HepG2 (cell line): ENCODE measurements around the gene ETFA. TPM values are rescaled to one million over a fixed set of nuclear protein-coding genes. Genes with fewer than 3 reads are reported as not detected.

Experiments used
- ATF2 ChIP-seq: sonication (generic); formaldehyde crosslinking; IDR thresholded peaks from 2 replicates; pipeline ENCODE4 v1.4.0; 2020; ENCODE audit warnings: missing genetic modification reagents
- BRCA1 ChIP-seq: sonication (generic); formaldehyde crosslinking; IDR thresholded peaks from 2 replicates; pipeline ENCODE4 v1.4.0; 2020; ENCODE audit warnings: missing genetic modification reagents
- BRD4 ChIP-seq: sonication (generic); formaldehyde crosslinking; IDR thresholded peaks from 2 replicates; pipeline ENCODE4 v1.4.0; 2020; ENCODE audit warnings: missing genetic modification reagents
- EZH2 ChIP-seq: conservative IDR thresholded peaks from 2 replicates; pipeline ENCODE4 v1.6.1; 2012; ENCODE audit warnings: mild to moderate bottlenecking, low read depth, low read length, moderate library complexity
- KDM1A ChIP-seq: IDR thresholded peaks from 2 replicates; pipeline ENCODE4 v1.6.1; 2016; ENCODE audit warnings: missing compliant biosample characterization
- MYC ChIP-seq: sonication (generic); formaldehyde crosslinking; IDR thresholded peaks from 2 replicates; pipeline ENCODE4 v1.9.0; 2021; ENCODE audit warnings: missing genetic modification reagents, borderline replicate concordance
- NFE2 ChIP-seq: sonication (generic); formaldehyde crosslinking; IDR thresholded peaks from 2 replicates; pipeline ENCODE4 v1.4.0; 2020; ENCODE audit warnings: missing genetic modification reagents
- PAXIP1 ChIP-seq: sonication (generic); formaldehyde crosslinking; conservative IDR thresholded peaks from 2 replicates; pipeline ENCODE4 v1.4.0; 2020; ENCODE audit warnings: mild to moderate bottlenecking, missing genetic modification reagents, moderate library complexity
- RBFOX2 ChIP-seq: fragments of 200-400 bp; formaldehyde crosslinking; IDR thresholded peaks from 2 replicates; pipeline ENCODE4 v1.6.1; 2017; ENCODE audit warnings: low read depth, mild to moderate bottlenecking, low read length
- SIX1 ChIP-seq: sonication (generic); formaldehyde crosslinking; IDR thresholded peaks from 2 replicates; pipeline ENCODE4 v1.4.0; 2020; ENCODE audit warnings: missing genetic modification reagents, borderline replicate concordance
- SMARCE1 ChIP-seq: fragments of 450-650 bp; IDR thresholded peaks from 2 replicates; pipeline ENCODE4 v1.6.1; 2017; ENCODE audit warnings: borderline replicate concordance
- ZBTB37 ChIP-seq: sonication (generic); formaldehyde crosslinking; IDR thresholded peaks from 2 replicates; pipeline ENCODE4 v1.4.0; 2020; ENCODE audit warnings: mild to moderate bottlenecking, missing genetic modification reagents
- ZBTB7B ChIP-seq: sonication (generic); formaldehyde crosslinking; IDR thresholded peaks from 2 replicates; pipeline ENCODE4 v1.4.0; 2020; ENCODE audit warnings: missing genetic modification reagents
- ZNF101 ChIP-seq: sonication (generic); formaldehyde crosslinking; IDR thresholded peaks from 2 replicates; pipeline ENCODE4 v1.4.0; 2020; ENCODE audit warnings: mild to moderate bottlenecking, low read depth, missing genetic modification reagents, borderline replicate concordance
- ZNF501 ChIP-seq: sonication (generic); formaldehyde crosslinking; IDR thresholded peaks from 2 replicates; pipeline ENCODE4 v1.5.1; 2020; ENCODE audit warnings: mild to moderate bottlenecking, moderate library complexity, missing genetic modification reagents
- ZNF530 ChIP-seq: sonication (generic); formaldehyde crosslinking; IDR thresholded peaks from 2 replicates; pipeline ENCODE4 v1.5.0; 2020; ENCODE audit warnings: low read depth, mild to moderate bottlenecking, missing genetic modification reagents
- ZNF674 ChIP-seq: sonication (generic); formaldehyde crosslinking; IDR thresholded peaks from 2 replicates; pipeline ENCODE4 v1.5.0; 2020; ENCODE audit warnings: low read depth, mild to moderate bottlenecking, missing genetic modification reagents
- polyA plus RNA-seq, 8 experiments: library from polyadenylated mRNA; depleted of rRNA in 3 of 8; stranded (reverse) in 7 of 8; unstranded in 1 of 8; fragments of >200 nt; fragmentation: Illumina TruSeq in 4 of 8; extraction: Trizol in 4 of 8; gene quantifications; 2 replicates each; pipeline versions ENCODE4 v1.2.1 to v1.2.3, GENCODE V29; 2011 to 2016; ENCODE audit warnings: low read depth in 4 of 8, missing spikeins in 1 of 8, mixed read lengths in 1 of 8; ENCODE audit not compliant: insufficient read depth in 1 of 8
- total RNA-seq, 5 experiments: library from RNA; depleted of rRNA; stranded (reverse); fragments of >200 nt; fragmentation: Illumina TruSeq; extraction: Trizol; gene quantifications; 2 replicates each; pipeline ENCODE4 v1.2.3, GENCODE V29; 2016; ENCODE audit warnings: low read depth in 1 of 5
- TF ChIP-seq, protein P1 (sequence below): sonication (generic); formaldehyde crosslinking; IDR thresholded peaks from 2 replicates; pipeline ENCODE4 v1.5.0; 2020; ENCODE audit warnings: mild to moderate bottlenecking, low read depth, missing genetic modification reagents, borderline replicate concordance
- TF ChIP-seq, protein P2 (sequence below): sonication (generic); formaldehyde crosslinking; IDR thresholded peaks from 2 replicates; pipeline ENCODE4 v1.8.0; 2022; ENCODE audit warnings: mild to moderate bottlenecking, missing genetic modification reagents

Gene ETFA
- total and polyA plus RNA-seq, 2 of the 13 experiments (the other 11 are each of a cell fraction or from before 2014, with no cell fraction given) = 291 to 396 TPM

DNA sequence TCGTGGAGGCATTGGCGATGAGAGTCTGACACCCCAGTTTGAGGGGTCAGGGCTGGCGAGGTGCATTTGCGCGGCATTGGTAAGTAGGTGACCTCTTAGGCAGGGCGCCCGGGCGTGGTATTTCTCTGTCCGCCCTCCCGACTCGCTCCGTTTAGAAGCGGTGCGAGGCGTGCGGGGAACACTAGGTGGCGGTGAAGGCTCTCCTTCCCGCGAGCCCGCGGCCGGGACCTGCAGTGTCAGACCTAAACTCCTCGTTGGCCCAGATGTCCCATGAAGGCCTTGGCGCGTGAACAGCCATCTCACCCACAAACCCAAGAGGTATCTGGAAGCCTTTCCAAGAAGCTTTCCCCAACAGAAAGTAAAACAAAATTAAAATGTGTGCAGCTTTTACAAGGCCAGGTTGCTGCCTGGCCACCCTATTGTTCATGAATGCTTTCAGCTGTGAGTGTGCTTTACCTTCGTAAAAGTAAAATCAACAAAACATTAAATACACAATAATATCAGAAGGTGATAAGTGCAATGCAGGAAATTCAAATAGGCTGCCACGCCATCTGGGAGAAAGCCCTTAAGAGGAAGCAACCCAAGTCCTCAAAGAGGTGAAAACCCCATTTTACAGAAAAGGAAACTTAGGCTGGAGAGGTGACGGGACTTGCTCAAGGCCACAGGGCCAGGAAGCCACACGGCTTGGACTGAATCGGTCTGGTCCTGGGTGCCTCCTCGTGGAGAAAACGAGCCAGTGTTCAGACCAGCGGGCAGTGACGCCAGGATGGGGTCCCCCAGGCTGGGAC lies 120.3 kb downstream of the ETFA start (continued):
- TF ChIP-seq ZNF501 (CRISPR knock-in tag) (peak; percentile 67), BRCA1 (peak; percentile 35; the same call in 1 of the 2 replicates), PAXIP1 (CRISPR knock-in tag) (no peak), SMARCE1 (no peak), RBFOX2 (no peak), MYC (peak; percentile 57; the same call in 1 of the 2 replicates), SIX1 (no peak), NFE2 (no peak), ZBTB37 (CRISPR knock-in tag) (no peak), ZNF674 (no peak), KDM1A (no peak), ZBTB7B (no peak), BRD4 (CRISPR knock-in tag) (no peak), ZNF530 (CRISPR knock-in tag) (no peak), ATF2 (no peak), EZH2 (no peak), ZNF101 (no peak)
- TF ChIP-seq, protein P1, sequence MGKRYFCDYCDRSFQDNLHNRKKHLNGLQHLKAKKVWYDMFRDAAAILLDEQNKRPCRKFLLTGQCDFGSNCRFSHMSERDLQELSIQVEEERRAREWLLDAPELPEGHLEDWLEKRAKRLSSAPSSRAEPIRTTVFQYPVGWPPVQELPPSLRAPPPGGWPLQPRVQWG (CRISPR knock-in tag) = no peak
- TF ChIP-seq, protein P2, sequence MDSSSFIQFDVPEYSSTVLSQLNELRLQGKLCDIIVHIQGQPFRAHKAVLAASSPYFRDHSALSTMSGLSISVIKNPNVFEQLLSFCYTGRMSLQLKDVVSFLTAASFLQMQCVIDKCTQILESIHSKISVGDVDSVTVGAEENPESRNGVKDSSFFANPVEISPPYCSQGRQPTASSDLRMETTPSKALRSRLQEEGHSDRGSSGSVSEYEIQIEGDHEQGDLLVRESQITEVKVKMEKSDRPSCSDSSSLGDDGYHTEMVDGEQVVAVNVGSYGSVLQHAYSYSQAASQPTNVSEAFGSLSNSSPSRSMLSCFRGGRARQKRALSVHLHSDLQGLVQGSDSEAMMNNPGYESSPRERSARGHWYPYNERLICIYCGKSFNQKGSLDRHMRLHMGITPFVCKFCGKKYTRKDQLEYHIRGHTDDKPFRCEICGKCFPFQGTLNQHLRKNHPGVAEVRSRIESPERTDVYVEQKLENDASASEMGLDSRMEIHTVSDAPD (CRISPR knock-in tag) = no peak
